ENCODE results near the gene DCAF12. TPM values are rescaled to one million over a fixed set of nuclear protein-coding genes. Genes with fewer than 3 reads are reported as not detected.
"Not testable (repeated sequence)": the region's sequence is repeated elsewhere in the genome, so short reads cannot be mapped to it uniquely, and the experiment has no call there.

The DCAF12 gene
- total RNA-seq, 1 experiment from 2014 or later, result 27.0 TPM

GRCh38 chr9:34140853-34141252 is 14.4 kb upstream of the DCAF12 start (continued):
- TF ChIP-seq ZNF281 (CRISPR knock-in tag; IDR thresholded peaks at IDR 0.05) (no peak), ZNF423 (CRISPR knock-in tag; IDR thresholded peaks at IDR 0.05) (no peak), SMAD3 (CRISPR knock-in tag; IDR thresholded peaks at IDR 0.05; ENCODE audit: borderline replicate concordance) (no peak), ZNF532 (CRISPR knock-in tag; IDR thresholded peaks at IDR 0.05; ENCODE audit: borderline replicate concordance) (no peak), CREM (CRISPR knock-in tag; IDR thresholded peaks at IDR 0.05) (no peak)

- Mint-ChIP-seq H3K27me3 (ENCODE audit: low read depth) (no peaks in the 10 kb centered on the region; the same call in 1 of the 2 replicates), H3K27ac (no peak overlapping the region), H3K36me3 (0 out of 2 replicates have a peak, but pooled peaks cover 2% of the 10 kb centered on the region), H3K4me1 (no peaks in the 10 kb centered on the region; the same call in 1 of the 2 replicates), H3K9me3 (peaks cover 4% of the 10 kb centered on the region; the same call in 1 of the 2 replicates), H3K4me3 (no peak overlapping the region)
- ChIA-PET CTCF (interaction anchor here (0.7 to 1.3 kb wide), 8 partner anchors 11 to 124 kb away, joined by 3 to 8 read pairs (median 4); partner anchors contain the start of genes DCAF12 and UBAP1), POLR2A (interaction anchor here (0.7 to 1.2 kb wide), 2 partner anchors 14 to 44 kb away, joined by 3 to 4 read pairs; no protein-coding TSS in a partner anchor)
- TF ChIP-seq ZNF121 (CRISPR knock-in tag; IDR thresholded peaks at IDR 0.05), result peak; percentile 77
- no peak for TF ChIP-seq ATF2 (CRISPR knock-in tag; IDR thresholded peaks at IDR 0.05; ENCODE audit: borderline replicate concordance, low read depth)
- peak; percentile 71 for ATAC-seq
- DNase-seq (ENCODE audit: low spot score), result no peak
These were observed 13.1 kb upstream of the DCAF12 start for GRCh38 chr9:34139477-34140146.

- CTCF ChIA-PET; H3K4me1 Mint-ChIP-seq; H3K9me3 Mint-ChIP-seq; DNase-seq (ENCODE audit: low spot score); H3K4me3 Mint-ChIP-seq; H3K27me3 Mint-ChIP-seq (ENCODE audit: low read depth); H3K27ac Mint-ChIP-seq; POLR2A ChIA-PET; H3K36me3 Mint-ChIP-seq; ATAC-seq: not testable (repeated sequence)
These were observed 12.1 kb upstream of the DCAF12 start for GRCh38 chr9:34138644-34139043.

- Mint-ChIP-seq H3K9me3 (peaks cover 4% of the 10 kb centered on the region; the same call in 1 of the 2 replicates), H3K4me1 (no peaks in the 10 kb centered on the region; the same call in 1 of the 2 replicates), H3K27ac (no peak overlapping the region), H3K27me3 (ENCODE audit: low read depth) (no peaks in the 10 kb centered on the region), H3K4me3 (no peak overlapping the region), H3K36me3 (0 out of 2 replicates have a peak, but pooled peaks cover 2% of the 10 kb centered on the region)
- DNase-seq (ENCODE audit: low spot score) (no peak), ATAC-seq (no peak)
- CTCF ChIA-PET, result interaction anchor here (0.8 kb wide), 1 partner anchor 269 kb away, joined by 5 read pairs; no protein-coding TSS in a partner anchor
- POLR2A ChIA-PET, result no interaction called here
- TF ChIP-seq ATF1 (CRISPR knock-in tag; IDR thresholded peaks at IDR 0.05), result no peak
- no peak for TF ChIP-seq NR1H2 (CRISPR knock-in tag; IDR thresholded peaks at IDR 0.05)
- TF ChIP-seq ZNF281 (CRISPR knock-in tag; IDR thresholded peaks at IDR 0.05), result no peak
- no peak for TF ChIP-seq E2F4 (CRISPR knock-in tag; IDR thresholded peaks at IDR 0.05; ENCODE audit: borderline replicate concordance, low read depth)
- no peak for TF ChIP-seq ZNF138 (CRISPR knock-in tag; conservative IDR thresholded peaks at IDR 0.05)
- no peak for TF ChIP-seq NR3C1 (CRISPR knock-in tag; conservative IDR thresholded peaks at IDR 0.05; ENCODE audit: low read depth)
- TF ChIP-seq GTF2I (CRISPR knock-in tag; conservative IDR thresholded peaks at IDR 0.05), result no peak
- no peak for TF ChIP-seq ZNF232 (CRISPR knock-in tag; IDR thresholded peaks at IDR 0.05)
- no peak for TF ChIP-seq ETV6 (CRISPR knock-in tag; IDR thresholded peaks at IDR 0.05)
- no peak for TF ChIP-seq SOX15 (CRISPR knock-in tag; IDR thresholded peaks at IDR 0.05)
- no peak for TF ChIP-seq JAZF1 (CRISPR knock-in tag; IDR thresholded peaks at IDR 0.05)
These were observed 8.0 kb upstream of the DCAF12 start for GRCh38 chr9:34134521-34134920.

Measured in WTC11 (cell line).